IMR-90 (cell line): ENCODE measurements around the gene HOXD3. TPM values are rescaled to one million over a fixed set of nuclear protein-coding genes. Genes with fewer than 3 reads are reported as not detected.

Source experiments
- ATAC-seq: fragments of 200-7000 bp; cut with Tn5 transposase; 2 replicates; pipeline ENCODE4 v1.9.1; 2020; ENCODE audit warnings: low read depth, mild to moderate bottlenecking, moderate library complexity
- BruUV-seq: library from RNA; stranded (reverse); fragments of 400-500 nt; replicated peaks from 2 replicates; lab custom pipeline; 2021; lab: Mats Ljungman, UMichigan
- CTCF ChIA-PET: fragments of 300-600 bp; formaldehyde crosslinking; extraction: SDS; loops from one replicate; lab custom pipeline; 2021; ENCODE audit warnings: antibody characterized with exemption; lab: Yijun Ruan, JAX
- POLR2A ChIA-PET: fragments of 300-600 bp; sonication (Branson Sonifier 250); formaldehyde crosslinking; loops from one replicate; lab custom pipeline; 2022; ENCODE audit warnings: antibody characterized with exemption; ENCODE audit not compliant: unreplicated experiment; lab: Charles Lee
- DNase-seq: peaks from one replicate; pipeline ENCODE4 v3.0.0; 2013
- H2AFZ ChIP-seq: replicated peaks from 2 replicates; pipeline ENCODE3; 2013; ENCODE audit warnings: low read length, mild to moderate bottlenecking; ENCODE audit not compliant: poor library complexity
- H2AK5ac ChIP-seq: 2 replicates; pipeline ENCODE4 v1.6.1; 2013; ENCODE audit warnings: low read depth, low read length, inconsistent platforms
- H2AK9ac ChIP-seq: replicated peaks from 2 replicates; pipeline ENCODE3; 2013; ENCODE audit warnings: mild to moderate bottlenecking, low read depth, low read length, moderate library complexity; ENCODE audit not compliant: poor library complexity
- H2BK120ac ChIP-seq: 2 replicates; pipeline ENCODE4 v1.6.1; 2013; ENCODE audit warnings: low read depth, low read length, inconsistent platforms
- H2BK15ac ChIP-seq: 3 replicates; pipeline ENCODE4 v1.6.1; 2013; ENCODE audit warnings: low read depth, low read length, inconsistent platforms
- H2BK20ac ChIP-seq: 2 replicates; pipeline ENCODE4 v1.6.1; 2013; ENCODE audit warnings: low read depth, mild to moderate bottlenecking, inconsistent platforms, low read length, moderate library complexity
- H2BK5ac ChIP-seq: 2 replicates; pipeline ENCODE4 v1.6.1; 2013; ENCODE audit warnings: mild to moderate bottlenecking, low read depth, low read length, inconsistent platforms; ENCODE audit not compliant: poor library complexity, severe bottlenecking
- H3K14ac ChIP-seq: replicated peaks from 2 replicates; pipeline ENCODE4 v1.6.1; 2013; ENCODE audit warnings: low read depth, low read length, inconsistent platforms
- H3K18ac ChIP-seq: 2 replicates; pipeline ENCODE4 v1.6.1; 2013; ENCODE audit warnings: low read depth, low read length, control low read depth
- H3K23ac ChIP-seq: 2 replicates; pipeline ENCODE4 v1.6.1; 2013; ENCODE audit warnings: low read depth, low read length, inconsistent platforms
- H3K27ac ChIP-seq: 2 replicates; pipeline ENCODE4 v1.5.1; 2013; ENCODE audit warnings: mild to moderate bottlenecking, control low read depth, low read length; ENCODE audit not compliant: insufficient read depth
- H3K27me3 ChIP-seq: 2 replicates; pipeline ENCODE4 v1.6.1; 2013; ENCODE audit warnings: low read length; ENCODE audit not compliant: control insufficient read depth, insufficient read depth
- H3K36me3 ChIP-seq: 2 replicates; pipeline ENCODE4 v1.6.1; 2013; ENCODE audit warnings: low read length, mixed read lengths; ENCODE audit not compliant: control insufficient read depth, insufficient read depth
- H3K4ac ChIP-seq: 2 replicates; pipeline ENCODE4 v1.6.1; 2013; ENCODE audit warnings: low read depth, low read length, inconsistent platforms
- H3K4me1 ChIP-seq: 2 replicates; pipeline ENCODE4 v1.6.1; 2013; ENCODE audit warnings: low read length, mixed read lengths; ENCODE audit not compliant: control insufficient read depth, insufficient read depth
- H3K4me2 ChIP-seq: 2 replicates; pipeline ENCODE4 v1.6.1; 2013; ENCODE audit warnings: low read depth, mild to moderate bottlenecking, control low read depth, low read length, moderate library complexity
- H3K4me3 ChIP-seq: 2 replicates; pipeline ENCODE4 v1.5.1; 2013; ENCODE audit warnings: low read depth, mild to moderate bottlenecking, control low read depth, low read length, moderate library complexity; ENCODE audit not compliant: insufficient read depth
- H3K56ac ChIP-seq: 2 replicates; pipeline ENCODE4 v1.6.1; 2013; ENCODE audit warnings: low read length, inconsistent platforms; ENCODE audit not compliant: insufficient read depth; ENCODE audit errors: extremely low read depth
- H3K79me1 ChIP-seq, 2 experiments: 2 replicates each; pipeline ENCODE4 v1.6.1; 2013; ENCODE audit warnings: low read length in 2 of 2, inconsistent platforms in 1 of 2, low read depth in 1 of 2
- H3K9ac ChIP-seq: 2 replicates; pipeline ENCODE4 v1.6.1; 2013; ENCODE audit warnings: low read depth, low read length, control low read depth
- H3K9me1 ChIP-seq: 2 replicates; pipeline ENCODE4 v1.6.1; 2013; ENCODE audit warnings: low read length, inconsistent platforms; ENCODE audit not compliant: insufficient read depth
- H3K9me3 ChIP-seq: 2 replicates; pipeline ENCODE4 v1.6.1; 2013; ENCODE audit warnings: low read length; ENCODE audit not compliant: control insufficient read depth, insufficient read depth
- H4K20me1 ChIP-seq: 2 replicates; pipeline ENCODE4 v1.6.1; 2013; ENCODE audit warnings: low read length, inconsistent platforms; ENCODE audit not compliant: insufficient read depth
- H4K5ac ChIP-seq: 2 replicates; pipeline ENCODE4 v1.6.1; 2013; ENCODE audit warnings: mild to moderate bottlenecking, low read depth, low read length, control low read depth
- H4K8ac ChIP-seq, 2 experiments: 2 replicates each; pipeline ENCODE4 v1.6.1; 2013; ENCODE audit warnings: low read depth in 2 of 2, low read length in 2 of 2, control low read depth in 1 of 2, inconsistent platforms in 1 of 2
- H4K91ac ChIP-seq: 2 replicates; pipeline ENCODE4 v1.6.1; 2013; ENCODE audit warnings: low read depth, low read length, inconsistent platforms; ENCODE audit not compliant: insufficient read depth
- CEBPB ChIP-seq: IDR thresholded peaks from 2 replicates; pipeline ENCODE4 v1.6.1; 2012; ENCODE audit warnings: low read depth, low read length, improper control_type of control experiment
- CTCF ChIP-seq: conservative IDR thresholded peaks from 2 replicates; pipeline ENCODE4 v1.5.1; 2012; ENCODE audit warnings: mild to moderate bottlenecking, low read depth, low read length, improper control_type of control experiment
- ELK1 ChIP-seq: fragments of 150-350 bp; IDR thresholded peaks from 2 replicates; pipeline ENCODE4 v1.6.1; 2016; ENCODE audit warnings: low read depth, mild to moderate bottlenecking, low read length, moderate library complexity, borderline replicate concordance
- FOS ChIP-seq: fragments of 150-350 bp; IDR thresholded peaks from 2 replicates; pipeline ENCODE4 v1.6.1; 2016; ENCODE audit warnings: low read depth, low read length
- MAFK ChIP-seq: IDR thresholded peaks from 2 replicates; pipeline ENCODE4 v1.6.1; 2012; ENCODE audit warnings: low read depth, low read length, improper control_type of control experiment
- MXI1 ChIP-seq: IDR thresholded peaks from 2 replicates; pipeline ENCODE4 v1.6.1; 2012; ENCODE audit warnings: low read depth, mild to moderate bottlenecking, low read length, moderate library complexity, borderline replicate concordance
- RAD21 ChIP-seq: IDR thresholded peaks from 2 replicates; pipeline ENCODE4 v1.6.1; 2012; ENCODE audit warnings: low read length, improper control_type of control experiment
- RCOR1 ChIP-seq: IDR thresholded peaks from 2 replicates; pipeline ENCODE4 v1.6.1; 2012; ENCODE audit warnings: mild to moderate bottlenecking, low read length, improper control_type of control experiment; ENCODE audit not compliant: insufficient replicate concordance
- RFX5 ChIP-seq: IDR thresholded peaks from 2 replicates; pipeline ENCODE4 v1.8.0; 2012; ENCODE audit warnings: low read depth, mild to moderate bottlenecking, low read length, moderate library complexity
- USF2 ChIP-seq: fragments of 150-350 bp; IDR thresholded peaks from 2 replicates; pipeline ENCODE4 v1.6.1; 2017; ENCODE audit warnings: mild to moderate bottlenecking, antibody characterized with exemption, low read length, low read depth
- WGBS, 2 experiments: methylation state at CpG; one replicate each; pipeline versions ENCODE4 v1.1.5 to v1.1.7; 2013; ENCODE audit warnings: missing lambda C conversion rate in 2 of 2; ENCODE audit not compliant: insufficient read length in 1 of 2; ENCODE audit errors: extremely low coverage in 2 of 2; 5-methylcytosine and 5-hydroxymethylcytosine counted together
- dilution Hi-C: fragments of 300-500 bp; cut with HindIII; formaldehyde crosslinking; loops from one replicate; pipeline ENCODE4 v1.14.3; 2018; ENCODE audit warnings: low sequenced_read_pairs; ENCODE audit not compliant: unreplicated experiment
- in situ Hi-C: fragments of 300-500 bp; cut with MboI; formaldehyde crosslinking; loops from 3 replicates; pipeline ENCODE4 v1.14.3; 2019; ENCODE audit warnings: low sequenced_read_pairs, inconsistent platforms, mixed read lengths
- intact Hi-C: fragments of 100-400 bp; cut with micrococcal nuclease; formaldehyde crosslinking; loops from 2 replicates; pipeline ENCODE4 v1.10.0; 2022
- polyA plus RNA-seq, 3 experiments: library from polyadenylated mRNA; depleted of rRNA; stranded (reverse); fragments of >200 nt; gene quantifications; 2 replicates each; pipeline ENCODE4 v1.2.3, GENCODE V29; 2012; ENCODE audit warnings: low replicate concordance in 1 of 3
- total RNA-seq: library from RNA; depleted of rRNA; stranded (reverse); fragments of >200 nt; gene quantifications from 2 replicates; pipeline ENCODE4 v1.2.3, GENCODE V29; 2012

The HOXD3 gene
- total and polyA plus RNA-seq, 2 of the 4 experiments (the other 2 are of a cell fraction): not detected

GRCh38 chr2:176111309-176111663, 45.8 kb upstream of the HOXD3 start (continued):
- TF ChIP-seq CTCF (peak; percentile 50), FOS (no peak)

- dilution Hi-C loops: no loop called here
- Histone ChIP-seq H2AK9ac (no peak overlapping the region), H4K20me1 (no peaks in the 10 kb centered on the region), H4K8ac (no peak overlapping the region), H3K79me1 (no peaks in the 10 kb centered on the region), H3K56ac (no peak overlapping the region), H2BK5ac (no peak overlapping the region), H3K27me3 (peaks cover 89% of the 10 kb centered on the region), H2BK20ac (no peak overlapping the region), H3K14ac (no peak overlapping the region), H3K9ac (no peak overlapping the region), H2AK5ac (no peak overlapping the region), H3K4me1 (no peaks in the 10 kb centered on the region), H3K4me3 (no peak overlapping the region), H3K18ac (no peak overlapping the region), H4K5ac (no peak overlapping the region), H3K23ac (no peak overlapping the region), H2BK15ac (no peak overlapping the region), H3K36me3 (no peaks in the 10 kb centered on the region), H3K9me1 (no peaks in the 10 kb centered on the region), H3K9me3 (peaks cover 10% of the 10 kb centered on the region), H4K91ac (no peak overlapping the region), H3K4ac (no peak overlapping the region), H3K4me2 (no peak overlapping the region), H2BK120ac (no peak overlapping the region), H3K27ac (no peak overlapping the region), H2AFZ (peak overlapping the region; percentile 8)
- 0% methylated on average over 7 of the region's 29 CpGs; no CpG with 5 or more reads in 1 of the 2 experiments for WGBS, 2 experiments
- POLR2A ChIA-PET: no interaction called here
- CTCF ChIA-PET: no interaction called here
- no peak for DNase-seq
- TF ChIP-seq RFX5 (no peak), RAD21 (no peak), USF2 (no peak), CEBPB (no peak), ELK1 (no peak), MXI1 (no peak), RCOR1 (no peak), MAFK (no peak)
- intact Hi-C loops: loop anchor here (1.0 kb wide), 1 partner anchor 23 kb away; no protein-coding TSS in a partner anchor
- no peak for ATAC-seq
- in situ Hi-C loops: no loop called here
- BruUV-seq: no TSS peak
Observed at GRCh38 chr2:176111846-176112374, 45.2 kb upstream of the HOXD3 start.
